ENCODE data around the gene TKFC.

DNA sequence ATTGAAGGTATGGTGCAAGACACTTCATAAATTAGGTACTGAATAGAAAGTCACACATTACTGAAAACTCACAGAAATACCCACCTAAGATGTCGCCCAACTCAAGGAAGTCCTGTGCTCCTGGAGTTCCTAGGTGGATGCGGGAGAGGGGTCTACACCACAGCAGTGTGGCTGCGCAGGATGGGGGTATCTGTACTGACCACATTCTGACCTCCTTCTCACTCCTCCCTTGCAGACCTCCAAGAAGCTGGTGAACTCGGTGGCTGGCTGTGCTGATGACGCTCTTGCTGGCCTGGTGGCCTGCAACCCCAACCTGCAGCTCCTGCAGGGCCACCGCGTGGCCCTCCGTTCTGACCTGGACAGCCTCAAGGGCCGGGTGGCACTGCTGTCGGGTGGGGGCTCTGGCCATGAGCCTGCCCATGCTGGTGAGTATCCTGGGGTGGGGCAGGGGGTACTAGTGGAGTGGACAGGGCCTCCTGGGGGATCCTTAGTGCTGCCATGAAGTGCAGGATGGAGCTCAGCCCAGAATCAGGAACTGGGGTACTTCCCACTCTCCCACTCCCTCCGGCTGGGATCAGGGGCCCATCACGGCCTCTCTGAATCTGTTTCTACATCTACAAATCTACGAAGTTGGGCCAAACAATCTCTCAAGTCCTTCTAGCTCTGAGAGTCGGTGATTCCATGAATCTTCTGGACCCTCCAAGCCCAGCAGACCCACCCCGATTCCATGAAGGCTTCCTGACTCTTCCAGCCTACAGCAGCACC lies 4.9 kb downstream of the TKFC start:
- TF ChIP-seq, protein P1, sequence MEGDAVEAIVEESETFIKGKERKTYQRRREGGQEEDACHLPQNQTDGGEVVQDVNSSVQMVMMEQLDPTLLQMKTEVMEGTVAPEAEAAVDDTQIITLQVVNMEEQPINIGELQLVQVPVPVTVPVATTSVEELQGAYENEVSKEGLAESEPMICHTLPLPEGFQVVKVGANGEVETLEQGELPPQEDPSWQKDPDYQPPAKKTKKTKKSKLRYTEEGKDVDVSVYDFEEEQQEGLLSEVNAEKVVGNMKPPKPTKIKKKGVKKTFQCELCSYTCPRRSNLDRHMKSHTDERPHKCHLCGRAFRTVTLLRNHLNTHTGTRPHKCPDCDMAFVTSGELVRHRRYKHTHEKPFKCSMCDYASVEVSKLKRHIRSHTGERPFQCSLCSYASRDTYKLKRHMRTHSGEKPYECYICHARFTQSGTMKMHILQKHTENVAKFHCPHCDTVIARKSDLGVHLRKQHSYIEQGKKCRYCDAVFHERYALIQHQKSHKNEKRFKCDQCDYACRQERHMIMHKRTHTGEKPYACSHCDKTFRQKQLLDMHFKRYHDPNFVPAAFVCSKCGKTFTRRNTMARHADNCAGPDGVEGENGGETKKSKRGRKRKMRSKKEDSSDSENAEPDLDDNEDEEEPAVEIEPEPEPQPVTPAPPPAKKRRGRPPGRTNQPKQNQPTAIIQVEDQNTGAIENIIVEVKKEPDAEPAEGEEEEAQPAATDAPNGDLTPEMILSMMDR (tag by site-specific recombination; IDR thresholded peaks at IDR 0.05), result no peak
- no peak for TF ChIP-seq ZNF404 (tag by site-specific recombination; IDR thresholded peaks at IDR 0.05)
- TF ChIP-seq ZNF121 (tag by site-specific recombination; IDR thresholded peaks at IDR 0.05), result no peak
- TF ChIP-seq ZNF549 (tag by site-specific recombination; IDR thresholded peaks at IDR 0.05), result no peak
- no peak for TF ChIP-seq ZNF10 (tag by site-specific recombination; IDR thresholded peaks at IDR 0.05)
- no peak for TF ChIP-seq ZNF776 (tag by site-specific recombination; IDR thresholded peaks at IDR 0.05; ENCODE audit: borderline replicate concordance)
- no peak for TF ChIP-seq ZNF302 (tag by site-specific recombination; IDR thresholded peaks at IDR 0.05; ENCODE audit: low read depth)
- TF ChIP-seq ZNF501 (tag by site-specific recombination; IDR thresholded peaks at IDR 0.05), result no peak
- TF ChIP-seq ZNF341 (tag by site-specific recombination; IDR thresholded peaks at IDR 0.05; ENCODE audit: low read depth), result no peak
- no peak for TF ChIP-seq ZNF670 (tag by site-specific recombination; IDR thresholded peaks at IDR 0.05; ENCODE audit: low read depth)
- no peak for TF ChIP-seq KLF16 (tag by site-specific recombination; IDR thresholded peaks at IDR 0.05)
- TF ChIP-seq ZNF830 (tag by site-specific recombination; IDR thresholded peaks at IDR 0.05; ENCODE audit: low read depth), result no peak
- TF ChIP-seq HOXC10 (CRISPR knock-in tag; IDR thresholded peaks at IDR 0.05), result no peak
- TF ChIP-seq ZBTB7A (tag by site-specific recombination; IDR thresholded peaks at IDR 0.05; ENCODE audit: low read depth), result no peak

Data from HEK293 (cell line).